Activated CD4-positive, alpha-beta T cell treated with anti-CD3 and anti-CD28 coated beads for 24 hours (primary cell): ENCODE results near the gene GPC5.
"Not testable (repeated sequence)": the region's sequence is repeated elsewhere in the genome, so short reads cannot be mapped to it uniquely, and the experiment has no call there.

Experiments
- DNase-seq, 2 donors: peaks; one replicate each; pipeline ENCODE4 v3.0.0-alpha.2; 2020; ENCODE audit warnings: low read depth in 2 of 2

Gene GPC5

DNA sequence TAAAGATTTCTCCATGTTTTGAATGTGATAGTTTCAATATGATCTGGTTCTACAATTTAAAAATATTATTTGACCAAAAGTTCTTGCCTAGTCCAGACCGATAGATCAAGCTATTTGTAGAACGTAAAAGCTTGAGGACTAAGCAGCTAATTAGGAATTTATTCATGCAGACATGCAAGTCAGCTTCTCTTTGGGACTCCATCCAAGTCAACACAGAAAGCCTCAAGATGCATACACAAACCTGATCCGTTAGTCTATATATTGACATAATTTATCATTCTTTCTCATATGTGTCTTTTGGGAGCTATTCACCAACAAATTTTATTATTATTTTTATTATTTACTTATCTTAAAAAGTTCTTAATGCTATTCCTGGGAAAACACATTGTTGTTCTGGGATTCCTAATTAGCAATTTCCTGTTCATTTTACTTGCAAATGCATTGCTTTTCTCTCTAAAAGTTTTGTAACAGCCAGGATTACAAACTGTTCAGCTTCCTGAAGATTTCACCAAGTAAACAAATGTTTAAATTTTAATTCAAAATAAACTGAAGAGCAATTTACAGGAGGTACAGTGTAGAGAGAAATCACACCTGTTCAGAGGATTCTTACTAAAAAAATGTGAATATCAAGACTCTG is 375.3 kb downstream of the GPC5 start:
- no peak for DNase-seq

DNA sequence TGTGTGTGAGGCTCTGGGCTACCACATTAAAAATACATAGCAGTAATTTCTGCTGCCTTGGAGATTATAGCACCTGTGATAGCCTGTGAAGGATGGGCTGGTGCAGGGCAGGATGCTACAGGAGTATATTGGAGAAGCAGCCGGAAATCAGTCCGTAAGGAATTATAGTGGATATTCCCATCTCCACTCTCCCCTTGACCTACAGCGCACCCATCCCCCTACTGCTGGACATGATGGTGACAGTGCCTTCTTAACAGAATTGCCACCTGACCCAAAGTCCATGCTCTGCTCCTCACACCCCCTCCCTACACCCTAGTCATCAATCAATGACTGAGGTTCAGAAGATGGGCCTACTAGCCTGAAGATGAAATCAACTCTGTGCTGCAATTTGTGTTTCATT is 376.0 kb downstream of the GPC5 start:
- DNase-seq = no peak

DNA sequence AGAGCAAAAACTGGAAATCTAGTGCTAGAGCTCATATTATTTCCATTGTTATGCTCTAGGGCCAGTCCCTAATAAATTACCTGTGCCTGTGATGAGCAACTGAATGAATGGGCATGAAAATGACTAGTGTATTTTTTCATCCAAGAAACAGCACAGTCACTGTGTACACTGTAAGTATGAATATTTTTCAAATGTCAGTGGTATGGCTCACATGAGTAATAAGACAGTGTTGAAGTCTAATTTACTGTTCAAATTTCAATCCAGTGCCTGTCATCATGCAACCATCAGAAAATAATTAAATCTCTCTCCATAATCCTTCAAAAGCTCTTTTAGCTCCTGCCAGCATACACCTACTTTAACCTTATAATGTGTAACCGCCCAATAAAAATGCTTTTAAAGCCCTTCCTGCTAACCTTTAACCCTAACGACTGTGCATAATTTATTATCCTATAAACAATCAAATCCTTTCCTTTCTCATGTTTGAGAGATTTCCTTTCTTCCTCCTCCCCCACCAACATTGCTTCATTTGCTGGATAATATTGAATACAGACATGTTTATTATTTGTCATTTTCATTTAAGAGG is 378.3 kb downstream of the GPC5 start:
- DNase-seq = no peak

DNA sequence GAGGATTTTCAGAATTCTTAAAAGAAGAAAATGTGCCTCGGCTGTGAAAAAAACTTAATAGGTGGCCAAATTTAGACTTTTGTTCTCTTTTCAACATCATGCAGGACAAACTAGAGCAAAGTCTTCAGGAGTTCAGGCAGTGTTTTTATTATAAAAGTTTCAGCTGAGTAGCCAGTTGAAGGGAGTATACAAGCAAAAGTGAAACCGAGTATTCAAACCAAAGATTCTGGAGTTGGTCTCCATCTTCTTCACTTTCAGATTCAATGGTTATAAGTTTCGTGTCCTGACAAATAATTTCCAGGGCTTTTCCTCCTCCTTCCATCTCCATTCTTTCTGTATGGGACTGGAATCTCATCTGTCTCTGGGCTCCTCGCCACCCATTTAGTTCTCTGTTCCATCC is 379.7 kb downstream of the GPC5 start:
- DNase-seq = no peak

DNA sequence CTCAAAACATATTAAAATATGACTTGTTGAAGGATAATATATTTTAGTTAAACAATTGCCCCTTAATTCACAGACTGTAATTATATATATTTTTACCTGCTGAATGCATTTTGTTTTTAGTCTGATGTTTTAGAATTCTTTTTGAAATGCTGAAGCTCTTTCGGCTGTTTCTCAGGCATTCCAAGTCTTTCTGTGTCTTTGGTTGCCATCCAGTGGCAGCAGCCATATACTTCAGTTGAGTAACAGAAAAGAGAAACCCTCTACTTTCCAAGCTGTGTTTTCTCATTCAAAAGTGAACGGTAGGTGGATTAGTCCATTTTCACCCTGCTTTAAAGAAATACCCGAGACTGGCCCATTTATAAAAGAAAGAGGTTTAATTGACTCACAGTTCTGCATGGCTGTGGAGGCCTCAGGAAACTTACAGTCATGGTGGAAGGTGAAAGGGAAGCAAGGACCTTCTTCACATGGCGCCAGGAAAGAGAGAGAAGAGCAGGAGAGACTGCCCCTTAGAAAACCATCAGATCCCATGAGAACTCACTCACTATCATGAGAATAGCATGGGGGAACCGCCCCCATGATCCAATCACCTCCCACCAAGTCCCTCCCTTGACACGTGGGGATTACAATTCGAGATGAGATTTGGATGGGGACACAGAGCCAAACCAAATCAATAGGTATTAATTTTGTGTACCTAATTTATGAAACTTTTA is 383.7 kb downstream of the GPC5 start:
- not testable (repeated sequence) for DNase-seq

DNA sequence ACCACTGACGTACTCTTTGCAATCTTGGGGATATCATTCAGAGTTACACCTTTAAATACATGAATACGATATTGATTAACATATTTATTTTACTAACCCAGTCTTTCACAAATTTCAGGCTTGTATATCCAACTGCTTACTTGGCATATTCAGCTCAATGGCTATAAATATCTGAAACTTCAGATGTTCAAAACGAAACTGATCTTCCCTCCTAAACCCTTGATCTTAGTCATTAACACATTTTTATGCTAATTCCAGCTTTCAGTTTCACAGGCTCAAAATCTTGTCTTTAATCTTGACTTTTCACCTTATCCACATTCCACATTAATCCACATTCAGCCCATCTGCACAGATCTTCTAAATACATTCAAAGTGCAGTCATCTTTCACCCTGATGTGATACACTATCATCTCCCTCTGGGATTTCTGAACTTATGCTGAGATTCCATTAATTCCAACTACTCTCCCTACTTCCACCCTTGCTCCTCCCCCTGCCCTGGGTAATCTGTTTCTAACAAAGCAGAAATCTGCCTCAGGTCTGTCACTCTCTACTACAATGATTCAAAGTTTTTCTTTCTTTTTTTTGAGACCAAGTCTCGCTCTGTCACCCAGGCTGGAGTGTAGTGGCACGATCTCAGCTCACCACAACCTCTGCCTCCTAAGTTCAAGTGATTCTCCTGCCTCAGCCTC is 387.2 kb downstream of the GPC5 start:
- DNase-seq = no peak

DNA sequence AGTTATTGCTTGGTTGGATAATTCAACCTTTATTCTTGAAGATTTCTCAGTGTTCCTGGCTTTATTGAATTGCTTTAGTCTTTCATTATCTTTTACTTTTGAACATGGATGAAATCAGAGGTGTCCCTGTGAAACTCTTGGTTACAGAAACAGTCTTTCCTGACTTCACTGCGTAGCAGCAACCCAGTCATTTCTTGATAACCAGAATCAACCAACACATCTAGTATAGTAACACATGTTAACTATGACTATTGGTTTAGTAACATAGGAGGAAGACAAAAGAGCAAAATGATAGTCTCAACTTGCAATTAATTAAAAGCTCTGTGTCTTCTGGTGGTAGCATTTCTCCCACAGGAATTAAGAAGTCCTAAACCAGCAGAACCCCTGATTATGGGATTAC is 393.6 kb downstream of the GPC5 start:
- DNase-seq = no peak

DNA sequence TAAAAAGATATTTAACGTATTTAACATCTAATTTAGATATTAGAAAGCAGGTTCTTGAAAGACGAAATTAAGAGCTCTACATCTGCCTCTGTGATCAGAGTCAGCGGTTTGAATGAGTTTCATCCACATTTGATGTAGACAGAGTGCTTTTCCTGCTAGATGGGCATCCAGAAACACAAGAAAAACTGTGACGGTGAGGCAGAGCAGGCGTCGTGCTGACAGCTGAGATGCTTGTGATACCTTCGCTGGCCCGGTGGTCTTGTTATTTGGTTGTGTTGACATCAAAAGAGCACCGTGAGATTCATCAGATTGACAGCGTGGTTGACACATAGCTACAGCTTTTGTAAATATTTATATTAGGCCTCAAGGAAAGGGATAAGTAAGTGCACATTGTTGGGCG is 399.1 kb downstream of the GPC5 start:
- DNase-seq = no peak

DNA sequence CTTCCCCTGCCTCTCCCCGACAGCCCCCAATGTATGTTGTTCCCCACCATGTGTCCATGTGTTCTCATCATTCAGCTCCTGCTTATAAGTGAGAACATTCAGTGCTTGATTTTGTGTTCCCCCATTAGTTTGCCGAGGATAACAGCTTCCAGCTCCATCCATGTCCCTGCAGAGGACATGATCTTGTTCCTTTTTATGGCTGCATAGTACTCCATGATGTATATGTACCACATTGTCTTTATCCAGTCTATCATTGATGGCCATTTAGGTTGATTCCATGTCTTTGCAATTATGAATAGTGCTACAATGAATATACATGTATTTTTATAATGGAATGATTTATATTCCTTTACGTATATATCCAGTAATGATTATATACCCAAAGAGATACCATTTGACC is 399.9 kb downstream of the GPC5 start:
- not testable (repeated sequence) for DNase-seq

DNA sequence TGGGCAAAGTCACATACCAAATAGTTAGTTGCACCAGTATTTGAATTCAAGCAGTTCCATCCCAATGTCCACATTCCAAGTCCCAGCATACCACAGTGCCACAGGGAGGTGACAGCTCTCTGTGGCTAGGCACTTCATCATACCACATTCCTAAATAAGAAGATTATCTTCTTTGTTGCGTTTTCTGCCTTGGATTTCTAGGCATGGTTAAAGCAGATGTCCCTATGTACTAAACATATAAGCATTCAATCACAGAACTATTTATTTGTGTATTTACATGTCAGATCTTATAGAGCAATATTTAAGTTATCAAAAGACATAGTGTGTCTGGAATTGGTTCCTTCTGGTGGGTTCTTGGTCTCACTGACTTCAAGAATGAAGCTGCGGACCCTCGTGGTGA is 403.4 kb downstream of the GPC5 start:
- not testable (repeated sequence) for DNase-seq

DNA sequence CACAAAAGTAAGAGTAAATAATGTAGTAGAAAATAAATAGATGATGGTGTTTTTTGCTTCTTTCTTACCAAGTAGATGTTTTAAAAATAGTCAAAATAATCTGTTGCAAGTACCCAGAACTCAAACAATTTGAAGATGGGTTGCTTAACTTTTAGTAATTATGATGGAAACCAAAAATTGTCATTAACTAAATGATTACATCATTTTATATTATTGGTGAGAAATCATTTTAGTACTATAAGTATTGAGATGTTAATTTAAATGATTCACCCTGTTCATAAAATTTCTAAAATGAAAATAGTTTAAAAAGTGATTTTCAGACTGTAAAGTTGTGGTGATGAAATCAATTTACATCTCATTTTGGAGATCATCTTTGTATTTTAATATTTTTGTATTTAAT is 404.5 kb downstream of the GPC5 start:
- no peak for DNase-seq

DNA sequence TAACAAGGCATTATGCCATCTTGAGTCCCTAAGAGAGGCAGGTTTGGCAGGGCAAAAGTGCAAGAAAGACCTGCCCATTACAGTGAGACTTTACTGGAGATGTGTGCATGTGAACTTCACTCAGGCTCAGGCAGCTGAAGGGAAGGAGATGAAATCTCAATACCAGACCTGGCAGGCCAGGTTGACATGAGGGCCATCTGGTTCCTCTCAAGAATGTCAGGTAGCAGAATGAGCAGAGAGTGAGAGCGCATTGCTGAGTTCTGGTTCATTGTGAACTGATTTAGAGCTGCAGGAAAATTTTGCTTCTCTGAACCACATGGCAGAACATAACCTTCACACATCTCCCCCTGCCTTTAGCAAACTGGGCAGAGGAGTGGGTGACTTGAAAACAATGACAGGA is 406.3 kb downstream of the GPC5 start:
- no peak for DNase-seq

DNA sequence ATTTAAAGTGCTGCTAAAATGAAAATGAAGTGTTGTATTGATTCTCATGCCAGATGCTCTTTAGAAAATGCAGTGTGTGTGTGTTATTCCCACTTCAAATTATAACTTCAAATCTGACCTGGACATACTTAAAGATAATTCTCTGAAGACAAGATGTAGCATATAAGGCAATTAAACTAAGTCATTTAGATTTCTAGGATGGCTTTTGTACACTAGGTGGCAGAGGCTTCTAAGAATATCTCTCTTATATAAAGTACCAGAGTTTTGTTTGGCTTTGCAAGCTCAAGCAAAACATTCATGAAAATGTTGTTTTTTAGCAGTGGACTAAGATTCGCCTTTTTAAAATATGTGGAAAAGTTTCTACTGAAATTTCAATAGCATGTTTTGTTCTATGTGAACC is 407.2 kb downstream of the GPC5 start:
- DNase-seq = no peak

DNA sequence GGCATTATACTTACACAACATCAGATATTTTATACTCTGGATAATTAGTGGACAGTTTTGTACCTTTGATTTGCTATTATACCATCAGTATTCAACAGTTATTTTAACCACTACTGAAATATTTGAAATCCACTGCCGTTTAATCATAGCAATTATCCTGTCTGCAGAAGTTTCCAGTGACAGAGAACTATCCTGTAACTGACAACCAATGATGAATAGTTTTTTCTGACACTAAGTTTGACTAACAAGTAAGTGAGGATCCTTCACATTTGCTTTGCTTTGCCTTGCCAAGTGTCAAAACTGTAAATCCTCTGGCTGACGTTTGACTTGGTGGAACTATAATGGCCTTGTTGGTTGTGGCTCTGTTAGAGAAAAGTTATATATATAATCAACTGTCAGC is 410.7 kb downstream of the GPC5 start:
- no peak for DNase-seq

DNA sequence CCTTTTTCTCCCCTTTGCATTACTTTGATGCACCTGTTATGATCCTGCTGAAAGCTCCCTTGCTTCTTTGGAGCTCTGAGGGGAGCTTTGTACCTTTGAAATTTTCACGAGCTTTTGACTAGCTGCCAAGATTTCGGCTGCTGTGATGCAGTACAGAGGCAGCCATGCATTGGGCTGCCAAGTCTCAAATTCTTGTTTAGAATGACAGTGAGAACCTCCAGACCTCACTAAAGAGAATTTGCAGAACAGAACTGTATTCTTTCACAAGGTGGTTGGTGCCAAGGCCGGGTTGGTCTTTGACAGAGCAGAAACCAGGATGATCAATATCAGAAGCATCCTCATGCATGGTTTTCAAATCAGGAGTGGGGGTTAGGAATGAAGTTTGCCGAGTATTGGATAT is 414.8 kb downstream of the GPC5 start:
- DNase-seq = no peak

DNA sequence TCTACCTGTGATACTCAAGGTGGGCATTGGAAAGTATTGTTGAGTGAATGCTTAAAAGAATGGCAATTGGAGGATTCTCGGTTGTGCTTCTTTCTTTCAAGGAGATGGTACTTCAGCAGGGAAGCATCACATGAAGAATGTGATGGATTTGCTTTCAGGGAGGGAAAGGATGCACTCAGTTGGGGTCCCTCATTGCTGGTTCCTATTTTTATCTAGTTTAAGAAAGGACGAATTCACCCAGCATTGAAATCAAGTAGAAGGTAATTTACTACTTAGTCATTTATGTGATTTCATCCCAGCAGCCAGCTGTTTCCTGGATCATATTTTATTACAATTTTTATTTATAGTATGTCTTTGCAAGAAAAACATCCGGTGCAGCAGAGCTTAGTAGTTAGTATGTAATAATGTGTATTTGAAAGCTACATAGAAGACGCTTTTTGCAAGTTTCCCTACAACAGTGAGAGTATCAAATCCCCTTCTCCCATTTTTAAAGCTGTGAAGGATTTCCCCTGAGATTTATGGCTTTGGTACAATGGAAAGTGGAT is 417.9 kb downstream of the GPC5 start:
- DNase-seq = no peak

DNA sequence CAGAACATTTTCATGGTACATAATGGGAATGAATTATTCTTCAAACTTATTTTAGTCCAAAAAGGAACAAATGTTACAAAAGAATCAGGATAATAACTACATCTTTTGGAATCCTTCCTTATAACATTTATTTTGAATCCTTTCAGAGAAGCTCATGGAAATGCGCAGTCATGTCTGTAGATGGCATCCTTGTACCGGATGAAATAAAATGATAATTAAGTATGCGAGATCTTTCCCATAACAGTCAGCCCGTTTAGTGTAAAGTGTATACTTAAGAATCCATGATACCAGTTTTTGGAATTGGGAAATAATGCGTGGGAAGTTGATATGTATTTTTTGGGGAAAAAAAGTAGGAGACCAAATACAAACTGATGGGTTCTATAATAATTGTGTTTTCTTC is 418.8 kb downstream of the GPC5 start:
- DNase-seq = no peak

DNA sequence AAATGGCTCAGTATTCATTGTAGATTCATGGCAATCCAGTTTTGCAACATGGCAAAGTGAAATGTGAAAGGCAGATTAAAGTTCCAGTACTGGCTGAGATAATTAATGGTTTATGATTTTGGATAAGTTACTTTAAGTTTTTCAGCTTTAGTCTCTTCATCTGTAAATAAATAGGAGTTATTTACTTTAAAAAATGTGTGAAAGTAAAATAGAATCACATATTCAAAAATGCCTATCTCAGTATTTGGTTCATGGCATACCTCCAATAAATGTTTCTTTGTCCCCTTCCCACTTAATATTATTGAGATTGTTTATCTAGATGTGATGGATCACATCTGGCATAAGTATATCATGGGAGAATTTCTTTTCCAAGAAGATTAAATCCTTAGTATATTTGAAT is 426.0 kb downstream of the GPC5 start:
- DNase-seq = no peak

DNA sequence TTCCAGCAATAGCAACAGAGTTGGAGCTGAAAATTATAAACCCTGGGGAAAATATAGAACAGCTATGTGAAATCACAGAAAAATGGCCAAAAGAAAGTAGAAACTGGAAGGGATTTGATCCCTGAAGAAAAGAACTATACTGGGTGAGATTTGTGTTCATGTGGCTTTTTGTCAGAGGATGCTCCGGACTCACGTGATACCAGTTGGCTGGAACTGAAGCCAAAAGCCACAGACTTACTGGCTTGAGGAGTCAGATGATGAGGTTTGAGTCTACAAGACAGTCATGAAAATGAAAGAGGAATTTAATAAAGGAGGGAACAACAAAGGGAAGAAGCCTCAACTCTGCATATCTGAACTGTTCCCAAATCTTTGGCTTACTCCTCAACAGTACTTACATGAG is 427.1 kb downstream of the GPC5 start:
- no peak for DNase-seq

DNA sequence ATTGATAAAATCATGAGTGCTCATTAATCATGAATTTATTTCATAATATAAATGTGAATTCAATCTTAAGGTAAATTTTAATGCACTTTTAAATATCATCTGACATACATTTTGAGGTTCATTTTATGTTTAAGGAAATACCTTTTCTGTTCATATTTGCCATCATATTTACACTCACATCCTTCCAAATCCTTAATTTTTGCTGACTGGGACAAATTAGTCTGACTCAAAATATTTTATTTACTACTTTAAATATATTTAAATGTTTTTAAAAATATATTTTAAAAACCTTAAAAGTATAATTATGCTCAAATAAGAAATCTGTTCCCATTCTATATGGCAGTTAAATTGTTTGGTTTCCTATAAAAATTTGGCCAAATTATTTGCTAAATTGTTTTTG is 438.1 kb downstream of the GPC5 start:
- DNase-seq = no peak

DNA sequence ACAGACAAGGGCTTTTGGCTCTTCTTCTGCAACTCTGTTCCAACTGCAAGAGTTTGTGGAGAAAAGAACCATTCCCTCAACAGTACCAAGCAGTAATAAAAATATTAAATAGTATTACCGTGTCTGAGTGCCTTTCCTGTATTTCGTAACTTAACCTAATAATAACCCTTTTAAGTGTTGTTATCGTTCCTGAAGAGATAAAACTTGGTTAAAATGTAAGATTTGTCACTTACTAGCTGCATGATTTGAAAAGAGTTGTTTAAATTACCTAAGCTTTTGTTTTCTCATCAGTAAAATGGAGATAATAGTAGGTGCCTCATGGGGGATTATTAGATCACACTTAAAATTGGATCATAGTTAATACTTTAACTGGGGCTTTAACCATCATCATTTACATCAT is 447.2 kb downstream of the GPC5 start:
- no peak for DNase-seq

DNA sequence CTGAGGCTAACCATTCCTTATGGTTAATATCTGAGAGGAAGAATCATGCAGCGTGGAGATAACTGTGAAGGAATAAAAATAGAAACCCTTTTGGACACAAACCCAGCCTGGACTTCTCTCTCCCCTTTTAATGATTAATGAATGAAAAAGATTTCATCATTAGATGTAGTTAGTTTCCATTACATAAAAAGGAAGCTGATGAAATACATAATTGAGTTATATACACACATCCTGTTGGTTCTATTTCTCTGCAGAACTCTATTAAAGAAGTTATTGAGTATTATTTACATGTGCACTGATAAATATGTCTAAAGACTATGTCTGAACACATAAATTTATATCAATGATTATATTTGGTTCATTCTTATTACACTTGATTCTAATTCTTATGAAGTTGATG is 465.3 kb downstream of the GPC5 start:
- no peak for DNase-seq

DNA sequence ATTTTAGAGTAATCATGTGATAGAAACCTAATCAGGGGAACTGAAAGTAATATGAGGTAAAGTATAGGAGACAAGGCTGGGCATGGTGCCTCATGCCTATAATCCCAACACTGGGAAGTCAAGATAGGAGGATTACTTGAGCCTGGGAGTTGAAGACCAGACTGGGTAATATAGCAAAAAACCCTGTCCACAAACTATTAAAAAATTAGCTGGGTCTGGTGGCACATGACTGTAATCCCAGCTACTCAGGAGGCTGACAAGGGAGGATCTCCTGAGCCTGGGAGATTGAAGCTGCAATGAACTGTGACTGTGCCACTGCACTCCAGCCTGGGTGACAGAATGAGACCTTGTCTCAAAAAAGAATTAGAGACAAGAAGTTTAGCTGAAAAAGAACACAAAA is 469.9 kb downstream of the GPC5 start:
- DNase-seq = no peak
